ENCODE results near the gene VPS35.
"Not testable (repeated sequence)": the region's sequence is repeated elsewhere in the genome, so short reads cannot be mapped to it uniquely, and the experiment has no call there.

Gene VPS35

GRCh38 chr16:46632778-46633733 is 55.9 kb downstream of the VPS35 start:
- WGBS, result 39% methylated on average over 30 of the region's 32 CpGs
- Histone ChIP-seq H2AFZ (ENCODE audit: low read depth, low read length) (no peak overlapping the region), H3K9me3 (ENCODE audit: control insufficient read depth, low read length) (no peaks in the 10 kb centered on the region)

GRCh38 chr16:46629331-46630219 is 59.4 kb downstream of the VPS35 start:
- no peak overlapping the region for H3K23ac ChIP-seq (ENCODE audit: low read length in 2 of 2)
- 45% methylated on average over 10 of the region's 10 CpGs for WGBS
- H2BK12ac ChIP-seq (ENCODE audit: low read length in 2 of 2), result peak overlapping the region in 1 of 2 experiments; percentile 66
- H3K27me3 ChIP-seq (ENCODE audit: control insufficient read depth in 1 of 2, insufficient read depth in 1 of 2, low read length in 2 of 2), result peaks cover 0 to 18% of the 10 kb centered on the region in 2 experiments
- peak overlapping the region in 1 of 2 experiments; percentile 66 for H3K4ac ChIP-seq (ENCODE audit: low read depth in 1 of 2, low read length in 2 of 2)
- H3K27ac ChIP-seq (ENCODE audit: low read length, poor library complexity, severe bottlenecking), result no peak overlapping the region
- peak overlapping the region in 1 of 2 experiments; percentile 57 for H3K4me3 ChIP-seq (ENCODE audit: insufficient read depth in 1 of 2, low read depth in 1 of 2, low read length in 2 of 2)
- peaks cover 12% of the 10 kb centered on the region for H3K4me1 ChIP-seq (ENCODE audit: control insufficient read depth, insufficient read depth, low read depth, low read length)
- H2AFZ ChIP-seq (ENCODE audit: low read depth, low read length), result peak overlapping the region; percentile 56
- H2BK5ac ChIP-seq (ENCODE audit: low read depth, low read length, poor library complexity, severe bottlenecking), result no peak overlapping the region
- H4K8ac ChIP-seq (ENCODE audit: low read length), result peak overlapping the region; percentile 97
- no peak overlapping the region for H2AK5ac ChIP-seq (ENCODE audit: low read length, severe bottlenecking)
- no peaks in the 10 kb centered on the region for H3K79me1 ChIP-seq (replicated peaks; ENCODE audit: low read length, poor library complexity, severe bottlenecking)
- DNase-seq, result peak; percentile 74
- peak overlapping the region; percentile 79 for H3K9ac ChIP-seq (ENCODE audit: low read length)
- peak overlapping the region; percentile 19 for H2BK120ac ChIP-seq (ENCODE audit: low read depth, low read length)
- H3K14ac ChIP-seq (ENCODE audit: low read length in 2 of 2), result no peak overlapping the region
- no peaks in the 10 kb centered on the region for H3K36me3 ChIP-seq (ENCODE audit: control insufficient read depth in 1 of 2, insufficient read depth in 2 of 2, low read depth in 1 of 2, low read length in 2 of 2)
- H2BK15ac ChIP-seq (ENCODE audit: low read depth, poor library complexity, severe bottlenecking), result peak overlapping the region; percentile 83
- H3K18ac ChIP-seq (ENCODE audit: low read depth in 1 of 2, low read length in 2 of 2), result peak overlapping the region; percentile 21 to 62
- no peak overlapping the region for H4K91ac ChIP-seq (ENCODE audit: low read length)
- peak overlapping the region; percentile 26 for H3K4me2 ChIP-seq (ENCODE audit: low read length, poor library complexity, severe bottlenecking)
- H3K9me3 ChIP-seq (ENCODE audit: control insufficient read depth, low read length), result no peaks in the 10 kb centered on the region

More at GRCh38 chr16:46632778-46633733, 55.9 kb downstream of the VPS35 start:
- Histone ChIP-seq H2AK5ac (ENCODE audit: low read length, severe bottlenecking) (no peak overlapping the region), H3K4me3 (ENCODE audit: insufficient read depth in 1 of 2, low read depth in 1 of 2, low read length in 2 of 2) (no peak overlapping the region), H3K23ac (ENCODE audit: low read length in 2 of 2) (no peak overlapping the region), H3K4me2 (ENCODE audit: low read length, poor library complexity, severe bottlenecking) (peak overlapping the region; percentile 47), H3K9ac (ENCODE audit: low read length) (no peak overlapping the region), H4K8ac (ENCODE audit: low read length) (peak overlapping the region; percentile 24), H2BK120ac (ENCODE audit: low read depth, low read length) (no peak overlapping the region), H3K27ac (ENCODE audit: low read length, poor library complexity, severe bottlenecking) (no peak overlapping the region), H3K79me1 (replicated peaks; ENCODE audit: low read length, poor library complexity, severe bottlenecking) (no peaks in the 10 kb centered on the region), H3K4me1 (ENCODE audit: control insufficient read depth, insufficient read depth, low read depth, low read length) (peaks cover 12% of the 10 kb centered on the region), H2BK12ac (ENCODE audit: low read length in 2 of 2) (no peak overlapping the region), H2BK15ac (ENCODE audit: low read depth, poor library complexity, severe bottlenecking) (no peak overlapping the region), H2BK5ac (ENCODE audit: low read depth, low read length, poor library complexity, severe bottlenecking) (no peak overlapping the region), H3K4ac (ENCODE audit: low read depth in 1 of 2, low read length in 2 of 2) (no peak overlapping the region), H3K18ac (ENCODE audit: low read depth in 1 of 2, low read length in 2 of 2) (no peak overlapping the region), H4K91ac (ENCODE audit: low read length) (no peak overlapping the region), H3K36me3 (ENCODE audit: control insufficient read depth in 1 of 2, insufficient read depth in 2 of 2, low read depth in 1 of 2, low read length in 2 of 2) (no peaks in the 10 kb centered on the region), H3K14ac (ENCODE audit: low read length in 2 of 2) (no peak overlapping the region), H3K27me3 (ENCODE audit: control insufficient read depth in 1 of 2, insufficient read depth in 1 of 2, low read length in 2 of 2) (peaks cover 0 to 21% of the 10 kb centered on the region in 2 experiments)
- DNase-seq, result peak; percentile 22

- Histone ChIP-seq H2BK120ac (ENCODE audit: low read depth, low read length) (no peak overlapping the region), H3K79me1 (replicated peaks; ENCODE audit: low read length, poor library complexity, severe bottlenecking) (no peaks in the 10 kb centered on the region), H3K4ac (ENCODE audit: low read depth in 1 of 2, low read length in 2 of 2) (no peak overlapping the region), H3K14ac (ENCODE audit: low read length in 2 of 2) (no peak overlapping the region), H3K23ac (ENCODE audit: low read length in 2 of 2) (no peak overlapping the region), H3K4me3 (ENCODE audit: insufficient read depth in 1 of 2, low read depth in 1 of 2, low read length in 2 of 2) (no peak overlapping the region), H2AFZ (ENCODE audit: low read depth, low read length) (no peak overlapping the region), H3K27ac (ENCODE audit: low read length, poor library complexity, severe bottlenecking) (no peak overlapping the region), H3K36me3 (ENCODE audit: control insufficient read depth in 1 of 2, insufficient read depth in 2 of 2, low read depth in 1 of 2, low read length in 2 of 2) (no peaks in the 10 kb centered on the region), H4K8ac (ENCODE audit: low read length) (no peak overlapping the region), H4K91ac (ENCODE audit: low read length) (no peak overlapping the region), H3K9ac (ENCODE audit: low read length) (no peak overlapping the region), H3K9me3 (ENCODE audit: control insufficient read depth, low read length) (no peaks in the 10 kb centered on the region), H2BK15ac (ENCODE audit: low read depth, poor library complexity, severe bottlenecking) (no peak overlapping the region), H3K18ac (ENCODE audit: low read depth in 1 of 2, low read length in 2 of 2) (no peak overlapping the region), H3K4me1 (ENCODE audit: control insufficient read depth, insufficient read depth, low read depth, low read length) (peaks cover 8% of the 10 kb centered on the region), H3K4me2 (ENCODE audit: low read length, poor library complexity, severe bottlenecking) (no peak overlapping the region), H2BK5ac (ENCODE audit: low read depth, low read length, poor library complexity, severe bottlenecking) (no peak overlapping the region), H2AK5ac (ENCODE audit: low read length, severe bottlenecking) (no peak overlapping the region), H2BK12ac (ENCODE audit: low read length in 2 of 2) (no peak overlapping the region), H3K27me3 (ENCODE audit: control insufficient read depth in 1 of 2, insufficient read depth in 1 of 2, low read length in 2 of 2) (peaks cover 0 to 7% of the 10 kb centered on the region in 2 experiments)
- no peak for DNase-seq
- 89% methylated on average over 5 of the region's 5 CpGs for WGBS
Observed at GRCh38 chr16:46627746-46628145, 61.2 kb downstream of the VPS35 start.

GRCh38 chr16:46626681-46627080 is 62.3 kb downstream of the VPS35 start:
- not testable (repeated sequence) for H3K4me1 ChIP-seq (ENCODE audit: control insufficient read depth, insufficient read depth, low read depth, low read length); H3K9me3 ChIP-seq (ENCODE audit: control insufficient read depth, low read length); H3K27ac ChIP-seq (ENCODE audit: low read length, poor library complexity, severe bottlenecking); H4K8ac ChIP-seq (ENCODE audit: low read length); H3K18ac ChIP-seq (ENCODE audit: low read depth in 1 of 2, low read length in 2 of 2); DNase-seq; H2BK120ac ChIP-seq (ENCODE audit: low read depth, low read length); H2AFZ ChIP-seq (ENCODE audit: low read depth, low read length); H2BK12ac ChIP-seq (ENCODE audit: low read length in 2 of 2); H2BK5ac ChIP-seq (ENCODE audit: low read depth, low read length, poor library complexity, severe bottlenecking); H3K79me1 ChIP-seq (replicated peaks; ENCODE audit: low read length, poor library complexity, severe bottlenecking); H3K4ac ChIP-seq (ENCODE audit: low read depth in 1 of 2, low read length in 2 of 2); H3K23ac ChIP-seq (ENCODE audit: low read length in 2 of 2); H3K27me3 ChIP-seq (ENCODE audit: control insufficient read depth in 1 of 2, insufficient read depth in 1 of 2, low read length in 2 of 2); H3K4me2 ChIP-seq (ENCODE audit: low read length, poor library complexity, severe bottlenecking); H2BK15ac ChIP-seq (ENCODE audit: low read depth, poor library complexity, severe bottlenecking); H2AK5ac ChIP-seq (ENCODE audit: low read length, severe bottlenecking); H3K36me3 ChIP-seq (ENCODE audit: control insufficient read depth in 1 of 2, insufficient read depth in 2 of 2, low read depth in 1 of 2, low read length in 2 of 2); H4K91ac ChIP-seq (ENCODE audit: low read length); H3K4me3 ChIP-seq (ENCODE audit: insufficient read depth in 1 of 2, low read depth in 1 of 2, low read length in 2 of 2); H3K14ac ChIP-seq (ENCODE audit: low read length in 2 of 2); H3K9ac ChIP-seq (ENCODE audit: low read length)
- 93% methylated on average over 10 of the region's 22 CpGs for WGBS
